Suprapubic skin (tissue), 4 donors: ENCODE data around the gene HDAC5. TPM values are rescaled to one million over a fixed set of nuclear protein-coding genes. Genes with fewer than 3 reads are reported as not detected.
"Not testable (repeated sequence)": the region's sequence is repeated elsewhere in the genome, so short reads cannot be mapped to it uniquely, and the experiment has no call there.

ENCODE experiments used
- DNase-seq, 2 donors: peaks; one replicate each; pipeline ENCODE4 v3.0.0-alpha.2; 2019; ENCODE audit warnings: low spot score in 2 of 2
- H3K27ac ChIP-seq: fragments of 200-600 bp; sonication (generic); one replicate; pipeline ENCODE4 v1.5.1; 2019
- H3K27me3 ChIP-seq: fragments of 200-600 bp; sonication (generic); one replicate; pipeline ENCODE4 v1.5.1; 2019
- H3K36me3 ChIP-seq: fragments of 200-600 bp; sonication (generic); one replicate; pipeline ENCODE4 v1.5.1; 2019
- H3K4me1 ChIP-seq: fragments of 200-600 bp; sonication (generic); one replicate; pipeline ENCODE4 v1.5.1; 2019
- H3K4me3 ChIP-seq: fragments of 200-600 bp; sonication (generic); one replicate; pipeline ENCODE4 v1.5.1; 2019; ENCODE audit warnings: mild to moderate bottlenecking
- H3K9me3 ChIP-seq: fragments of 200-600 bp; sonication (generic); one replicate; pipeline ENCODE4 v1.5.1; 2019
- EP300 ChIP-seq: sonication (generic); formaldehyde crosslinking; IDR thresholded peaks from one replicate; pipeline ENCODE4 v1.6.1; 2017; ENCODE audit warnings: antibody characterized with exemption
- POLR2A ChIP-seq, 2 donors: fragments of 450-650 bp; IDR thresholded peaks; one replicate each; pipeline ENCODE4 v1.6.1; 2017; ENCODE audit warnings: antibody characterized with exemption in 2 of 2, mild to moderate bottlenecking in 2 of 2, moderate library complexity in 2 of 2
- POLR2AphosphoS5 ChIP-seq, 3 donors: sonication (generic); formaldehyde crosslinking; IDR thresholded peaks; one replicate each; pipeline ENCODE4 v1.6.1; 2017; ENCODE audit warnings: antibody characterized with exemption in 3 of 3
- WGBS: methylation state at CpG from one replicate; pipeline ENCODE4 v1.1.5; 2018; 5-methylcytosine and 5-hydroxymethylcytosine counted together
- total RNA-seq, 4 donors: library from RNA; depleted of rRNA; stranded (reverse); fragments of >200 nt; gene quantifications; one replicate each; pipeline ENCODE4 v1.1.0, GENCODE V29; 2016
- TF ChIP-seq, protein P1 (sequence below), 2 donors: fragments of 200-600 bp in 1 of 2; fragments of 450-650 bp in 1 of 2; sonication (generic) in 1 of 2; IDR thresholded peaks; one replicate each; pipeline ENCODE4 v1.5.1; 2016 to 2019; ENCODE audit warnings: antibody characterized with exemption in 2 of 2, mild to moderate bottlenecking in 1 of 2, moderate library complexity in 1 of 2

HDAC5 gene
- total RNA-seq, 4 donors from 2014 or later: 135 to 197 (median 168) TPM

DNA sequence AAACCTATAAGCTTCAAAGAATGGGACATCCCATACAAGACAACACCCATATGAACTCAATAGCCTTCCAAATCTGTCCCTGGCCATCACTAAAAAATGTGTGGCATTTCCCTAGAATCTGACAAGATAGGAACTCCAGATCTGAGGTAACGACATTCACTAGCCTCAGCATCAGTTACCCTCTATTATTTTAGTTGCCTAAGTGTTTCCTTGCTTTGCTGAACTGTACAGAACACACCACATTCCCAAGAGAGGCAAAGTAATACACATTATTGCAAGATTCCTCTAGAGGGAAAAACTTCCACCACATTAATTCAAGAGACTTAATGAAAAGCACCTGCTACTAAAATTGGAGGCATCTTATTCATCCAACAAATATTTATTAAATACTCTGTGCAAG is 62.0 kb downstream of the HDAC5 start:
- H3K4me1 ChIP-seq: peaks cover 15% of the 10 kb centered on the region
- H3K9me3 ChIP-seq: no peaks in the 10 kb centered on the region
- no peak for DNase-seq
- TF ChIP-seq, protein P1, sequence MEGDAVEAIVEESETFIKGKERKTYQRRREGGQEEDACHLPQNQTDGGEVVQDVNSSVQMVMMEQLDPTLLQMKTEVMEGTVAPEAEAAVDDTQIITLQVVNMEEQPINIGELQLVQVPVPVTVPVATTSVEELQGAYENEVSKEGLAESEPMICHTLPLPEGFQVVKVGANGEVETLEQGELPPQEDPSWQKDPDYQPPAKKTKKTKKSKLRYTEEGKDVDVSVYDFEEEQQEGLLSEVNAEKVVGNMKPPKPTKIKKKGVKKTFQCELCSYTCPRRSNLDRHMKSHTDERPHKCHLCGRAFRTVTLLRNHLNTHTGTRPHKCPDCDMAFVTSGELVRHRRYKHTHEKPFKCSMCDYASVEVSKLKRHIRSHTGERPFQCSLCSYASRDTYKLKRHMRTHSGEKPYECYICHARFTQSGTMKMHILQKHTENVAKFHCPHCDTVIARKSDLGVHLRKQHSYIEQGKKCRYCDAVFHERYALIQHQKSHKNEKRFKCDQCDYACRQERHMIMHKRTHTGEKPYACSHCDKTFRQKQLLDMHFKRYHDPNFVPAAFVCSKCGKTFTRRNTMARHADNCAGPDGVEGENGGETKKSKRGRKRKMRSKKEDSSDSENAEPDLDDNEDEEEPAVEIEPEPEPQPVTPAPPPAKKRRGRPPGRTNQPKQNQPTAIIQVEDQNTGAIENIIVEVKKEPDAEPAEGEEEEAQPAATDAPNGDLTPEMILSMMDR (IDR thresholded peaks at IDR 0.05): no peak
- TF ChIP-seq POLR2A (IDR thresholded peaks at IDR 0.05) (no peak), POLR2AphosphoS5 (IDR thresholded peaks at IDR 0.05) (no peak), EP300 (no peak)
- H3K4me3 ChIP-seq: no peak overlapping the region
- H3K36me3 ChIP-seq: peaks cover 45% of the 10 kb centered on the region
- 58% methylated on average over 1 of the region's 1 CpG for WGBS
- no peak overlapping the region for H3K27ac ChIP-seq
- H3K27me3 ChIP-seq: no peaks in the 10 kb centered on the region

DNA sequence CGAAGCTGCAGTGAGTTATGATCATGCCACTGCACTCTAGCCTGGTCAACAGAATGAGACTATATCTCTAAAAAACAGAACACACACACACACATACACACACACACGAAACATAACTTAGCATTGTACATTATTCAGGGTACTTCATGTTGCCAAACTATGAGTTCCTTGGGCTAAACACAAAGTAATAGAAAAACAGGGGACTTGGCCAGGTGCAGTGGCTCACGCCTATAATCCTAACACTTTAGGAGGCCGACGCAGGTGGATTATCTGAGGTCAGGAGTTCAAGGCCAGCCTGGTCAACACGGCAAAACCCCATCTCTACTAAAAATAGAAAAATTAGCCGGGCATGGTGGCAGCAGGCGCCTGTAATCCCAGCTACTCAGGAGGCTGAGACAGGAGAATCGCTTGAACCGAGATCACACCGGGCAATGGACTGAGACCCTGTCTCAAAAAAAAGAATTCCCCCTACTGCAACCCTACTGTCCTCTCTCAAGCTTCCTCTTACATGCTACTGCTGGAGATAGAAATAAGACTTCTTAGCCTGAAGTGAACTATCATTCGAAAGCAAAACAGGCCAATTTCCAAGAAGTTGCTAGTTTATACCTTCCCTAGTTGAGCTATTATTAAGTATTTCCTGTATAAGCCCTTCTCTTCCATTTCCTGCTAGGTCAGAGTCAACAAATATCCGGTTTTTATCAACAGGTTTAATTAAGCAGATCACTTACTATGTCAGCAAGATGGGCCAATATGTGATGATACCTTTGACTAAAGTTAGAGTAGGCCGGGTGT is 64.1 kb downstream of the HDAC5 start:
- Histone ChIP-seq H3K4me3 (no peak overlapping the region), H3K36me3 (peaks cover 46% of the 10 kb centered on the region), H3K9me3 (no peaks in the 10 kb centered on the region), H3K4me1 (no peaks in the 10 kb centered on the region), H3K27ac (no peak overlapping the region), H3K27me3 (no peaks in the 10 kb centered on the region)
- DNase-seq: no peak
- 88% methylated on average over 14 of the region's 14 CpGs for WGBS
- no peak for TF ChIP-seq EP300
- TF ChIP-seq, protein P1 (IDR thresholded peaks at IDR 0.05): no peak
- TF ChIP-seq POLR2AphosphoS5 (IDR thresholded peaks at IDR 0.05): no peak
- TF ChIP-seq POLR2A (IDR thresholded peaks at IDR 0.05): no peak

DNA sequence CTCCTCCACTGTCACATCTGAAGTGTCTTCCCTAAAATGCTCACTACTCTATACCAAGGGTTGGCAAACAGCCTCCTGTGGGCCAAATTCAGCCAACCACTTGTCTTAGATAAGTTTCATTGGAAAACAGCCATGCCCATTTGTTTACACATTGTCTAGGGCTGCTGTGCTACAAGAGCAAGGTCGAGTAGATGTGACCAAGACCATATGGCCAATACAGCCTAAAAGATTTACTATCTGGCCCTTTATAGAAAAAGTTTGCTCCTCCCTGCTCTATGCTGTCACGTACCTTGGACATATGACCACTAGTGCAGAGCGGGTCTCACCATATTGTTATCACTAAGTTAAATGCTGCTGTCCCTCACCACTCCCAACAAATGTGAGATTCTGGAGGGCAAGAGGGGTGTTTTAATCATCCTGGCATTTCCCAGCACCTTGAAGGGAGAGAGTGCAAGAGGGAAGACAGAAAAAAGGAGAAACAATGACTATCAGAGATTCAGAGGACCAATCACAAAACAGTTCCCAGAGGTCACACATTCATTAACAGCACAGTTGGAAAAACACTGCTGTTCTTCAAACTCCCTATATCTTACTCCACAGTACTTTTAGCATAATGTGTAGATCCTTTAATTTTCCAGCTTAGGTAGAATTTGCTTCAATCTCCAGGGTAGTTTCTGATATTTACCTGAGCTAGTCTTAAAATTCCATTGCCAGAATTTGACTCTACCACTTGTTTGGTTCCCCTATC is 70.1 kb downstream of the HDAC5 start:
- H3K9me3 ChIP-seq: no peaks in the 10 kb centered on the region
- 59% methylated on average over 3 of the region's 3 CpGs for WGBS
- no peak for TF ChIP-seq POLR2AphosphoS5 (IDR thresholded peaks at IDR 0.05)

DNA sequence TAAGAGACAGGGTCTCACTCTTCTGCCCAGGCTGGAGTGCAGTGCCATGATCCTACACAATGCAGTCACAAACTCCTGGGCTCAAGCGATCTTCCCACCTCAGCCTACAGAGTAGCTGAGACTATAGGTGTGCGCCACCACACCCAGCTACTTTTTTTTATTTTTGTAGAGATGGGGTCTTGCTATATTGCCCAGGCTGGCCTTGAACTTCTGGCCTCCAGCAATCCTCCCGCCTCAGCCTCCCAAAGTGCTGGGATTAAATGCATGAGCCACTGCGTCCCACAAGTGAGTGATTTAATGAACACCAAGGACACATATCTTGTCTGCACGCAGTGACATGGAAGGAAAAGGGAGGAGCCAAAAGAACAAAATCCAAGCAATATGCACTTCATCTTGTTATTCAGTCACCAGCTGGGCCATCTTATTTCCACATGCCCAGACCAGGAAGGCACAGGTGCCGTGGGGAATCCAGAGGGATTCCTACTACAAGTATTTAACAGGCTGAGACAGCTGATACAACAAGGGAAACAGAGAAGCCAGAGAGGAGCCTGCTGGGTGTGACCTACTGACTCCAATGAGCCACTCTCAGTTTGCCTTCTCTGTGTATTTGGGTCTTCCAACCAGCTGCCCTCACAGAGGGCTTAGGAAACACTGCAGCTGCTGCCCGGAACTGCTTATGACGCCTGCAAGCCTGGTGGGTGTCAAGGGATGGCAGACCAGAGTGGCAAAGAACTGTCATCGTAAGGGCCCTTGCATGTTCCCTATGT is 74.0 kb downstream of the HDAC5 start:
- WGBS: 91% methylated on average over 9 of the region's 9 CpGs
- peaks cover 62% of the 10 kb centered on the region for H3K36me3 ChIP-seq
- TF ChIP-seq EP300 (no peak), POLR2AphosphoS5 (IDR thresholded peaks at IDR 0.05) (no peak), POLR2A (IDR thresholded peaks at IDR 0.05) (no peak)
- TF ChIP-seq, protein P1 (IDR thresholded peaks at IDR 0.05): no peak
- no peak overlapping the region for H3K4me3 ChIP-seq
- no peak overlapping the region for H3K27ac ChIP-seq
- no peaks in the 10 kb centered on the region for H3K4me1 ChIP-seq
- H3K9me3 ChIP-seq: no peaks in the 10 kb centered on the region
- H3K27me3 ChIP-seq: no peaks in the 10 kb centered on the region
- DNase-seq: no peak

More for the DNA sequence above, 70.1 kb downstream of the HDAC5 start:
- H3K27ac ChIP-seq: no peak overlapping the region
- peaks cover 58% of the 10 kb centered on the region for H3K36me3 ChIP-seq
- DNase-seq: no peak
- no peaks in the 10 kb centered on the region for H3K4me1 ChIP-seq
- H3K4me3 ChIP-seq: no peak overlapping the region
- H3K27me3 ChIP-seq: no peaks in the 10 kb centered on the region

DNA sequence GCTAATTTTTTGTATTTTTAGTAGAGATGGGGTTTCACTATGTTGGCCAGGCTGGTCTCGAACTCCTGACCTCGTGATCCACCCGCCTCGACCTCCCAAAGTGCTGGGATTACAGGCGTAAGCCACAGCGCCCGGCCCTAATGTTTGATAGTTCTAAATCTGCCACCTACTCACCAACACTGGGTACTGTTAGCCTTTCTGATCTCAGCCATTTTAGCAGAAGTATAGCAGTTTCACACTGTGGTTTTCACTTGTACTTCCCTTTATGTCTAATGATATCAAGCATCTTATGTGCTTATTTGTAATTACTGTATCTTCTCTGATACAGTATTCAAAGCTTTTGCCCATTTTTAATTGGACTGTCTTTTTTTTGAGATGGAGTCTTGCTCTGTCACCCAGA is 76.5 kb downstream of the HDAC5 start:
- peaks cover 13% of the 10 kb centered on the region for H3K4me1 ChIP-seq
- H3K27ac ChIP-seq, DNase-seq, H3K9me3 ChIP-seq, H3K4me3 ChIP-seq, H3K27me3 ChIP-seq: not testable (repeated sequence)
- H3K36me3 ChIP-seq: peaks cover 43% of the 10 kb centered on the region
- 93% methylated on average over 7 of the region's 7 CpGs for WGBS

DNA sequence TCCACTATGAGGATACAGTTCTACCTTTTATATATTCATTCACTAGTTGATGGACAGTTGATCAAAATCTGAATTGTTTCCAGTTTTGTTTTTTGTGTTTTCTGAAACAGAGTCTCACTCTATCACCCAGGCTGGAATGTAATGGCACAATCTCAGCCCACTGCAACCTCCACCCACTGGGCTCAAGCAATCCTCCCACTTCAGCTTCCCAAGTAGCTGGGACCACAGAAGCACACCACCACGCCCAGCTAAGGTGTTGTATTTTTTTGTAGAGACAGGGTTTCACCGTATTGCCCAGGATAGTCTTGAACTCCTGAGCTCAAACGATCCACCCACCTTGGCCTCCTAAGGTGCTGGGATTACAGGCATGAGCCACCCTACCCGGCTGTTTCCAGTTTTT is 78.0 kb downstream of the HDAC5 start:
- Histone ChIP-seq H3K9me3 (no peaks in the 10 kb centered on the region), H3K27ac (no peak overlapping the region), H3K27me3 (no peaks in the 10 kb centered on the region), H3K4me1 (peaks cover 26% of the 10 kb centered on the region), H3K36me3 (peaks cover 29% of the 10 kb centered on the region), H3K4me3 (no peak overlapping the region)
- DNase-seq: no peak
- 80% methylated on average over 4 of the region's 4 CpGs for WGBS
- TF ChIP-seq POLR2A (IDR thresholded peaks at IDR 0.05): no peak
- TF ChIP-seq EP300: no peak
- TF ChIP-seq, protein P1 (IDR thresholded peaks at IDR 0.05): no peak
- no peak for TF ChIP-seq POLR2AphosphoS5 (IDR thresholded peaks at IDR 0.05)
